GM12878 (cell line): ENCODE measurements around the gene HUS1. TPM values are rescaled to one million over a fixed set of nuclear protein-coding genes. Genes with fewer than 3 reads are reported as not detected.

Experiments
- BCL11A ChIP-seq: IDR thresholded peaks from 2 replicates; pipeline ENCODE4 v1.6.1; 2011; ENCODE audit warnings: low read depth, low read length
- BHLHE40 ChIP-seq, 2 experiments: fragments of 450-650 bp in 1 of 2; IDR thresholded peaks; 2 replicates each; pipeline ENCODE4 v1.6.1; 2011 to 2017; ENCODE audit warnings: low read depth in 2 of 2, borderline replicate concordance in 1 of 2, improper control_type of control experiment in 1 of 2, low read length in 1 of 2, mild to moderate bottlenecking in 1 of 2
- CHD2 ChIP-seq: IDR thresholded peaks from 2 replicates; pipeline ENCODE4 v1.6.1; 2011; ENCODE audit warnings: low read depth, low read length, improper control_type of control experiment, borderline replicate concordance
- CTCF ChIP-seq, 3 experiments: IDR thresholded peaks in 2 of 3; conservative IDR thresholded peaks in 1 of 3; 2 replicates each; pipeline ENCODE4 v1.5.1; 2011; ENCODE audit warnings: low read depth in 3 of 3, low read length in 3 of 3, mild to moderate bottlenecking in 3 of 3, control low read depth in 2 of 3, moderate library complexity in 2 of 3, inconsistent platforms in 1 of 3, mixed read lengths in 1 of 3; ENCODE audit not compliant: control insufficient read depth in 2 of 3, insufficient read depth in 1 of 3; ENCODE audit errors: extremely low read depth in 1 of 3
- DPF2 ChIP-seq: fragments of 450-650 bp; IDR thresholded peaks from 2 replicates; pipeline ENCODE4 v1.6.1; 2017; ENCODE audit warnings: mild to moderate bottlenecking
- JUNB ChIP-seq: IDR thresholded peaks from 2 replicates; pipeline ENCODE4 v1.6.1; 2016; ENCODE audit warnings: antibody characterized with exemption, mild to moderate bottlenecking
- JUND ChIP-seq: IDR thresholded peaks from 2 replicates; pipeline ENCODE4 v1.6.1; 2012; ENCODE audit warnings: low read depth, mild to moderate bottlenecking, low read length, improper control_type of control experiment, moderate library complexity
- KAT2A ChIP-seq: conservative IDR thresholded peaks from 2 replicates; pipeline ENCODE4 v1.6.1; 2011; ENCODE audit warnings: low read depth, low read length; ENCODE audit not compliant: control insufficient read depth
- MLLT1 ChIP-seq: fragments of 450-650 bp; IDR thresholded peaks from 2 replicates; pipeline ENCODE4 v1.6.1; 2016; ENCODE audit warnings: mild to moderate bottlenecking
- MTA2 ChIP-seq: fragments of 450-650 bp; IDR thresholded peaks from 2 replicates; pipeline ENCODE4 v1.6.1; 2016; ENCODE audit warnings: low read depth, mild to moderate bottlenecking, moderate library complexity
- NBN ChIP-seq: fragments of 450-650 bp; IDR thresholded peaks from 2 replicates; pipeline ENCODE4 v1.6.1; 2016
- NFIC ChIP-seq: IDR thresholded peaks from 2 replicates; pipeline ENCODE4 v1.6.1; 2012; ENCODE audit warnings: low read depth, mild to moderate bottlenecking, inconsistent platforms, low read length, moderate library complexity
- PAX5 ChIP-seq: IDR thresholded peaks from 2 replicates; pipeline ENCODE4 v1.6.1; 2011; ENCODE audit warnings: low read depth, low read length, borderline replicate concordance
- POLR2A ChIP-seq: IDR thresholded peaks from 2 replicates; pipeline ENCODE4 v1.6.1; 2011; ENCODE audit warnings: low read depth, mild to moderate bottlenecking, low read length
- POLR2AphosphoS5 ChIP-seq: IDR thresholded peaks from 2 replicates; pipeline ENCODE4 v1.6.1; 2011; ENCODE audit warnings: mild to moderate bottlenecking, low read length, inconsistent platforms
- RELB ChIP-seq: fragments of 450-650 bp; IDR thresholded peaks from 2 replicates; pipeline ENCODE4 v1.6.1; 2017; ENCODE audit warnings: low read depth, mild to moderate bottlenecking, moderate library complexity
- RFX5 ChIP-seq: IDR thresholded peaks from 2 replicates; pipeline ENCODE4 v1.6.1; 2011; ENCODE audit warnings: low read depth, low read length, improper control_type of control experiment
- SKIL ChIP-seq: fragments of 450-650 bp; IDR thresholded peaks from 2 replicates; pipeline ENCODE4 v1.6.1; 2017; ENCODE audit warnings: mild to moderate bottlenecking, low read depth, inconsistent platforms; ENCODE audit not compliant: poor library complexity, severe bottlenecking
- SMC3 ChIP-seq: IDR thresholded peaks from 2 replicates; pipeline ENCODE4 v1.6.1; 2011; ENCODE audit warnings: low read length, improper control_type of control experiment, borderline replicate concordance
- SPI1 ChIP-seq: IDR thresholded peaks from 2 replicates; pipeline ENCODE4 v1.6.1; 2011; ENCODE audit warnings: low read depth, mild to moderate bottlenecking, low read length, moderate library complexity, borderline replicate concordance; ENCODE audit not compliant: insufficient read depth
- SREBF1 ChIP-seq: IDR thresholded peaks from 2 replicates; pipeline ENCODE4 v1.6.1; 2012; ENCODE audit warnings: mild to moderate bottlenecking, low read length
- SRF ChIP-seq, 2 experiments: IDR thresholded peaks; 2 replicates each; pipeline ENCODE4 v1.6.1; 2011; ENCODE audit warnings: low read depth in 2 of 2, low read length in 2 of 2, mild to moderate bottlenecking in 1 of 2, moderate library complexity in 1 of 2
- WRNIP1 ChIP-seq: IDR thresholded peaks from 2 replicates; pipeline ENCODE4 v1.6.1; 2011; ENCODE audit warnings: low read depth, low read length, improper control_type of control experiment, borderline replicate concordance
- YY1 ChIP-seq: IDR thresholded peaks from 2 replicates; pipeline ENCODE4 v1.6.1; 2011; ENCODE audit warnings: low read depth, mild to moderate bottlenecking, low read length
- ZNF24 ChIP-seq: fragments of 450-650 bp; IDR thresholded peaks from 2 replicates; pipeline ENCODE4 v1.6.1; 2017; ENCODE audit warnings: antibody characterized with exemption, mild to moderate bottlenecking
- polyA plus RNA-seq, 11 experiments: library from polyadenylated mRNA; depleted of rRNA in 4 of 11; unstranded in 6 of 11; stranded (reverse) in 5 of 11; fragments of >200 nt; fragmentation: Nextera tagmentation in 4 of 11; fragmentation: Illumina TruSeq in 1 of 11; extraction: Ambion mirVana in 4 of 11; extraction: Trizol in 1 of 11; gene quantifications; 1 replicate in 1 of 11; 2 replicates in 10 of 11; pipeline versions ENCODE4 v1.2.1 to v1.2.3, GENCODE V29; 2011 to 2016; ENCODE audit warnings: inconsistent platforms in 2 of 11, missing spikeins in 2 of 11, low read depth in 1 of 11
- total RNA-seq, 4 experiments: library from RNA; depleted of rRNA in 3 of 4; stranded (reverse); fragments of >200 nt in 3 of 4; fragmentation: Illumina TruSeq in 1 of 4; extraction: Trizol in 1 of 4; gene quantifications; 2 replicates each; pipeline versions ENCODE4 v1.2.1 to v1.2.3, GENCODE V29; 2013 to 2021

The HUS1 gene
- total and polyA plus RNA-seq, 10 of the 15 experiments (the other 5 are each of a cell fraction or from before 2014, with no cell fraction given) = 10.4 to 35.5 (median 22.6) TPM

- TF ChIP-seq SPI1 = no peak
- TF ChIP-seq PAX5 = peak; percentile 67
- TF ChIP-seq JUNB = peak; percentile 59
- TF ChIP-seq BCL11A = peak; percentile 38; the same call in 1 of the 2 replicates
- TF ChIP-seq KAT2A = no peak
- TF ChIP-seq MLLT1 = peak; percentile 66; the same call in 1 of the 2 replicates
- peak; percentile 50; the same call in 1 of the 2 replicates for TF ChIP-seq MTA2
- TF ChIP-seq BHLHE40 (IDR thresholded peaks at IDR 0.05; ENCODE audit: borderline replicate concordance in 1 of 2, low read depth in 2 of 2, low read length in 1 of 2) = peak; percentile 43 to 49; a peak in 2 of 4 replicates
- TF ChIP-seq RFX5 = peak; percentile 20; the same call in 1 of the 2 replicates
- TF ChIP-seq YY1 = peak; percentile 82
- peak; percentile 90 for TF ChIP-seq NBN
- 0 out of 2 replicates have a peak, but pooled peaks have one; percentile 12 for TF ChIP-seq ZNF24
- 0 out of 2 replicates have a peak, but pooled peaks have one; percentile 45 for TF ChIP-seq JUND
- peak; percentile 43 for TF ChIP-seq SKIL
- TF ChIP-seq RELB = peak; percentile 44; the same call in 1 of the 2 replicates
- TF ChIP-seq NFIC = 0 out of 2 replicates have a peak, but pooled peaks have one; percentile 35
- no peak for TF ChIP-seq WRNIP1
- peak; percentile 72 for TF ChIP-seq POLR2A
- TF ChIP-seq SREBF1 = no peak
- TF ChIP-seq POLR2AphosphoS5 = no peak
- TF ChIP-seq CHD2 = no peak
- 0 out of 4 replicates have a peak, but pooled peaks of 1 of the 2 experiments have one; percentile 14 for TF ChIP-seq SRF (IDR thresholded peaks at IDR 0.05; ENCODE audit: low read depth in 2 of 2, low read length in 2 of 2)
- TF ChIP-seq SMC3 = peak; percentile 92
- TF ChIP-seq DPF2 = peak; percentile 78
- peak; percentile 76 to 91 (median 82) for TF ChIP-seq CTCF (IDR thresholded peaks at IDR 0.05 in 2 of 3, conservative IDR thresholded peaks at IDR 0.05 in 1 of 3; ENCODE audit: control insufficient read depth in 2 of 3, extremely low read depth in 1 of 3, insufficient read depth in 1 of 3, low read depth in 3 of 3, low read length in 3 of 3)
Observed at GRCh38 chr7:47991741-47992311, 12.4 kb upstream of the HUS1 start (continued).
